GM18507 (cell line): ENCODE measurements around the gene C12orf50.
"Not testable (repeated sequence)": the region's sequence is repeated elsewhere in the genome, so short reads cannot be mapped to it uniquely, and the experiment has no call there.

Source experiments
- DNase-seq: peaks from one replicate; pipeline ENCODE4 v3.0.0; 2011; ENCODE audit warnings: low read depth; ENCODE audit not compliant: insufficient read length; ENCODE audit errors: extremely low spot score
- FAIRE-seq: peaks from 2 replicates; lab custom pipeline; 2011; peaks lifted over from hg19 to GRCh38; lab: Jason Lieb, UNC

Gene C12orf50

DNA sequence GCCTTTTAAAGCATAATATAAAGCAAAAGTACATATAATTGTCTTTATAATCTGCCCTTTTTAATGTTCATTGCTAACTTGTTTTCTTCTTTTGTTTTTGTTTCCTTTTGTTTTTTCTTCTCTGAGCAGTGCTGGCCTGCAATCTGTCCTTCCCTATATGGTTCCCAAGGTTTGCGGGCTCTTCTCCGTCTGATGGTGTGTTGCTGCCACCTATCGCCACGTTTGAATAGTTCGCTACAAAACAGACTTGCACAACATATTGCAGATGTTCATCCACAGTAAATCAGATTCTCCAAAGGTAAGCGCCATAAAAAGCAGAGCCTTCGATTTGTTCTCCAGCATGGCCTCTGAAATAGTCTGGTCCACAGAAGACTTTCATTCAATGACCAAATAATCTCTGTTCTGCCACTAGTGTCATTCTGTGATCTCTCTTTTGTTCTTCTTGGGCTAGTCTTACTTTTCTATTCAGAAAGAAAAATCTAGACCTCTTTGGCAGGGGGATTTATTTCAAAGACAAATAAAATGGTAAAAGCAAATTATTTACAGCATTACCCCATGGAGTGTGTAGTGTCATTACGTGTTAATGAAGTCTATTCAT lies 33.5 kb downstream of the C12orf50 start:
- peak; percentile 17 for DNase-seq
- peak; percentile 91 for FAIRE-seq

- DNase-seq (no peak), FAIRE-seq (no peak)
Measured at GRCh38 chr12:87991483-87991882, 37.7 kb downstream of the C12orf50 start.

- no peak for FAIRE-seq
Measured at GRCh38 chr12:87988534-87988933, 40.7 kb downstream of the C12orf50 start.

DNA sequence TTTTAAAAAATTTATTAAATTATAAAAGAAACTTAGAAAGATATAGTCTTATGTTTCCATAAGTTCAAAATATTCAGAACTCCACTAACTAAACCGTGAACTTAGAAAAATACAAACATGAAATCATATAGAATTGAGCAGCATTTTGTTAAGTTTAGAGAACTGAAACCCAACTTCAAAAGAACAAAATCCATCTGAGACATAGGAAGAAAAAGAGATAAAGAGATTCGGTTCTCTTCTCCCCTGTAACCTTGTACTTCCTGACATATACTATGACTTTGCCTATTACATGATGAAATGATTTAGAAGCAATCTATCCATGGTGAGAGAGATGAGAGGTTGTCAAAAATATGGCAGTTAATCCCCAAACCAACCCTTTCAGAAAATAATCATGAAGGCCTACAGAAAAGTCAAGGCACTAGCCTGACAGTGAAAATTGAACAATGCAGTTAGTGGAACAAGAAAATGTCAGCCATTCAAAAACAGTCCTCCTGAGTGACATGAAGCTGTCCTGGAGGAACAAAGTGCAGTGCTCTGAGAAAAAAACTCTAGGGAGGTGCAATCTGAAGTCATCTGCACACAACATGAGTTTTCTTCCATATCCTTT lies 44.0 kb downstream of the C12orf50 start:
- no peak for FAIRE-seq
- DNase-seq = no peak

More at GRCh38 chr12:87988534-87988933, 40.7 kb downstream of the C12orf50 start:
- DNase-seq = no peak

GRCh38 chr12:87982208-87982607 lies 47.0 kb downstream of the C12orf50 start:
- no peak for DNase-seq

GRCh38 chr12:87981495-87981894 lies 47.7 kb downstream of the C12orf50 start:
- DNase-seq (no peak), FAIRE-seq (no peak)

More at GRCh38 chr12:87982208-87982607, 47.0 kb downstream of the C12orf50 start:
- no peak for FAIRE-seq

GRCh38 chr12:87975879-87976278 lies 53.3 kb downstream of the C12orf50 start:
- DNase-seq (no peak), FAIRE-seq (no peak)

GRCh38 chr12:87967871-87968270 lies 61.3 kb downstream of the C12orf50 start:
- DNase-seq = no peak
- no peak for FAIRE-seq

GRCh38 chr12:87960566-87960965 lies 68.6 kb downstream of the C12orf50 start:
- FAIRE-seq (no peak), DNase-seq (no peak)

DNA sequence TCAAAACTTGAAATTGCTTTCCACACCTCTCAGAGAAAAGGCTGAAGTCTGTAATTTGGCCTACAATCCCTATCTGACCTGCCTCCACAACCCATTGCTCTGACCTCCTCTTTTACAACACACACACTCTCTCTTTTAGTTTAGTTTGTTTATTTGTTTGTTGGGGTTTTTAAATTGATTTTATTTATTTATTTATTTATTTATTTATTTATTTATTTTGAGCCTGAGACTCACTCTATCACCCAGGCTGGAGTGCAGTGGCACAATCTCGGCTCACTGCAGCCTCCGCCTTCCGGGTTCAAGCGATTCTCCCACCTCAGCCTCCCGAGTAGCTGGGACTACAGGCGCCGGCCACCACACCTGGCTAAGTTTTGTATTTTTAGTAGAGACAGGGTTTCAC lies 75.2 kb downstream of the C12orf50 start:
- FAIRE-seq = not testable (repeated sequence)

GRCh38 chr12:87953256-87953860 lies 75.8 kb downstream of the C12orf50 start:
- no peak for DNase-seq
- no peak for FAIRE-seq

More for the DNA sequence above, 75.2 kb downstream of the C12orf50 start:
- not testable (repeated sequence) for DNase-seq

DNA sequence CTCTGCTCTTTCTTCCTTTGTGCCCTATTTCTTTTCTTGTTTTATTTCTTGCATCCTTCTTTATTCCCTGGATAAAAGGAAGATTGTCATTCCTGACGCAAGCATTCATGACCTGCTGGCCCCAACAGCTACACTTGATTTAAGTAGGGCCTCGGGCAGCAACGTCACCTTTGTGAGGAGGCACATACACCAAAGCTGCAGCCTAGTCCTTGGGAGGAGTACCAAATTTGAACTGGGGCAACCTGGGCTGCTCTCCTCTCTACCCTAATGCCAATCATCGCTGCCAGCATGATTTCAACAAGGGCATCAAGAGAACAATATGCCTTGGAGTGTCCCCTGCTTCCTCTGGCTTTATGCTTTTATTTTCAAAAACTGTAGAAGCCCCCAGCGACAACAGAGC lies 76.4 kb downstream of the C12orf50 start:
- DNase-seq = no peak
- FAIRE-seq = no peak

GRCh38 chr12:87952223-87952622 lies 77.0 kb downstream of the C12orf50 start:
- DNase-seq = no peak
- FAIRE-seq = no peak

DNA sequence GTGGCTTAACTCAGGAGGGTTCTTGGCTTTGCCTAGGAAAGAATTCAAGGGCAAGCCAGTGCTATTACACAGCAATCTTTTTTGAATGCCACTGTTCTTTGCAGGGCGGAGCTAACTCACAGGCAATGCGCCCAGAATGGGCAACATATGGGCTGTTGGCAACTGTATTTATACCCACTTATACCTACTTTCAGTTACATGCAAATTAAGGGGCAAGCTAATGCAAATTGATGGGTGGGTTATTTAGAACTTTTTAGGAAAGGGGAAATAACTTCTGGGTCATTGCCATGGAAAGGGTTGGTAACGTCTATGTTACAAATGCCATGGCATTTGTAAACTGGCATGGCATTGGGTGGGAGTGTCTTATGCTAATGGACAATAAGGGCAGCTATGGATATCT lies 85.4 kb downstream of the C12orf50 start:
- no peak for DNase-seq

DNA sequence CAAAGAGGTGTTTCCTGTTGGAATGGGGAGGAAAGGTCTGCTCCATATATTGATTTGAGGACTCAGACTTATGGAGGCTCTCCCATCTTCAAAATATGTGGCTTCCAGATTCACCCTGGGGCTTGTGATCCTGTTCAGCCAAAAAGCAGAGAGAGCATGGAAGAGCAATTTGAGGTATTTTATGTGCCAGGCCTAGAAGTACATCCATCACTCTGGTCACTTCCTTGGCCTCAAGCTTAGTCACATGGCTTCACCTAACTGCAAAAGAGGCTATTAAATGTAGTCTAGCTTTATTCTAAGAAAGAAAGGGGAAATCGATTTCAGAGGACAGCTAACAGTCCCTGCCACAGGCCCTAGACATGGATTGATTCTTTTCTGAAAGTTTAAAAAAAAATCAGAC lies 86.2 kb downstream of the C12orf50 start:
- FAIRE-seq (no peak), DNase-seq (no peak)

More for the DNA sequence above, 85.4 kb downstream of the C12orf50 start:
- no peak for FAIRE-seq

DNA sequence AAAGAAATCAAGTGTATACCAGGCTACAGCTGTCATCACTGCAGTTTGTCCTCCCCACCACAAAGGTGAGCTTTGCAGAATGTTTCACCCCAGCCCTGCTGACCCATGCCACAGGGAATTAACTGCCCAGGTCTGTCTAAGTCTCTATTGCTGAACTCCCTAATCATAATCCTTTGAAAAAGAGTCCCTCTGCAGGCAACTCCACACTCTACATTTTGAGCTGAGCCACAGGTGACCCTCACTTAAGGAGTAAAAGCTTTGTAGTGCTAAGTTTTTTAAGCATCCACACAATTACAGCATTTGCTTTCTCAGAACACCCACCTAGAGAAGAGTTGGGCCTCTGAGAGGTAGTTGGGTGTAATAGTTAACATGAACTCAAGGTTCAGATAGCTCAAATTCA lies 90.0 kb downstream of the C12orf50 start:
- FAIRE-seq = no peak

GRCh38 chr12:87935216-87935615 lies 94.0 kb downstream of the C12orf50 start:
- DNase-seq (no peak), FAIRE-seq (no peak)

More for the DNA sequence above, 90.0 kb downstream of the C12orf50 start:
- DNase-seq = no peak

- no peak for DNase-seq
- FAIRE-seq = no peak
Measured at GRCh38 chr12:87933991-87934390, 95.2 kb downstream of the C12orf50 start.

GRCh38 chr12:87931812-87932211 lies 97.4 kb downstream of the C12orf50 start:
- FAIRE-seq (no peak), DNase-seq (no peak)

DNA sequence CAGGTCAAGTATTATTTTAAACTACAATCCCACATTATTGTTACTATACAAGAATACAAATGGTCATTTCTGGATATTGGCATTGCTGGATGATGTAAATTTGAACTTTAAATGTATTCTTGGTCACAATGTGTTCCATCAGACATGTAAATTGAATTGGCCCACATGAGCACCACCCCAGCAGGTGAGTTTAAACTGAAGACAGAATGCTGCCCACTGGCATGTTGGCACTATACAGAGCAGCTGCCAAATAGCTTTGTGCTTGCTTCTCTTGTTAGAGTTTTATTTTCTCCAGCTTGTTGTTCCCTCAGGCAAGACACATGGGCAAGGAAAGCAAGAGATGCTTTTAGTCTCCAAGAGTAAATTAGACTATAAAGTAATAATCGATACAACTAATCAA lies 98.6 kb downstream of the C12orf50 start:
- no peak for DNase-seq
- no peak for FAIRE-seq
